ENCODE results near the gene FMN1. TPM values are rescaled to one million over a fixed set of nuclear protein-coding genes. Genes with fewer than 3 reads are reported as not detected.

Gene FMN1
- total RNA-seq, 1 donor from 2014 or later, result 0.02 TPM

GRCh38 chr15:32887090-32887489 is 307.4 kb downstream of the FMN1 start:
- Mint-ChIP-seq H3K27ac (no peak overlapping the region), H3K9me3 (no peaks in the 10 kb centered on the region), H3K4me1 (no peaks in the 10 kb centered on the region), H3K36me3 (ENCODE audit: low read depth) (no peaks in the 10 kb centered on the region), H3K4me3 (no peak overlapping the region), H3K27me3 (no peaks in the 10 kb centered on the region)
- DNase-seq, result no peak
- intact Hi-C loops (cut with micrococcal nuclease), result no loop called here

- H3K27me3 Mint-ChIP-seq, result no peaks in the 10 kb centered on the region
- intact Hi-C loops (cut with micrococcal nuclease), result no loop called here
- H3K4me3 Mint-ChIP-seq, result no peak overlapping the region
- H3K4me1 Mint-ChIP-seq, result no peaks in the 10 kb centered on the region
- H3K9me3 Mint-ChIP-seq, result no peaks in the 10 kb centered on the region
- DNase-seq, result no peak
- H3K27ac Mint-ChIP-seq, result no peak overlapping the region
- H3K36me3 Mint-ChIP-seq (ENCODE audit: low read depth), result no peaks in the 10 kb centered on the region
These were observed 308.1 kb downstream of the FMN1 start for GRCh38 chr15:32886459-32886858.

- Mint-ChIP-seq H3K4me3 (no peak overlapping the region), H3K27me3 (no peaks in the 10 kb centered on the region), H3K27ac (no peak overlapping the region), H3K9me3 (no peaks in the 10 kb centered on the region), H3K36me3 (ENCODE audit: low read depth) (no peaks in the 10 kb centered on the region), H3K4me1 (no peaks in the 10 kb centered on the region)
- intact Hi-C loops (cut with micrococcal nuclease), result no loop called here
- DNase-seq, result no peak
These were observed 308.8 kb downstream of the FMN1 start for GRCh38 chr15:32885713-32886112.

- DNase-seq, result no peak
- no peaks in the 10 kb centered on the region for H3K9me3 Mint-ChIP-seq
- H3K4me1 Mint-ChIP-seq, result no peaks in the 10 kb centered on the region
- intact Hi-C loops (cut with micrococcal nuclease), result no loop called here
- H3K27ac Mint-ChIP-seq, result no peak overlapping the region
- H3K4me3 Mint-ChIP-seq, result no peak overlapping the region
- H3K27me3 Mint-ChIP-seq, result peaks cover 5% of the 10 kb centered on the region
- H3K36me3 Mint-ChIP-seq (ENCODE audit: low read depth), result no peaks in the 10 kb centered on the region
These were observed 310.4 kb downstream of the FMN1 start for GRCh38 chr15:32884146-32884545.

GRCh38 chr15:32882955-32883354 is 311.6 kb downstream of the FMN1 start:
- Mint-ChIP-seq H3K4me1 (no peaks in the 10 kb centered on the region), H3K4me3 (no peak overlapping the region), H3K9me3 (no peaks in the 10 kb centered on the region), H3K27ac (no peak overlapping the region), H3K27me3 (peaks cover 5% of the 10 kb centered on the region), H3K36me3 (ENCODE audit: low read depth) (no peaks in the 10 kb centered on the region)
- intact Hi-C loops (cut with micrococcal nuclease), result no loop called here
- DNase-seq, result no peak

- Mint-ChIP-seq H3K4me1 (no peaks in the 10 kb centered on the region), H3K36me3 (ENCODE audit: low read depth) (no peaks in the 10 kb centered on the region), H3K27me3 (peaks cover 5% of the 10 kb centered on the region), H3K27ac (no peak overlapping the region), H3K4me3 (no peak overlapping the region), H3K9me3 (no peaks in the 10 kb centered on the region)
- DNase-seq, result no peak
- intact Hi-C loops (cut with micrococcal nuclease), result no loop called here
These were observed 313.0 kb downstream of the FMN1 start for GRCh38 chr15:32881528-32881927.

GRCh38 chr15:32880642-32881041 is 313.9 kb downstream of the FMN1 start:
- H3K27me3 Mint-ChIP-seq, result peaks cover 5% of the 10 kb centered on the region
- no peaks in the 10 kb centered on the region for H3K4me1 Mint-ChIP-seq
- DNase-seq, result no peak
- no peaks in the 10 kb centered on the region for H3K9me3 Mint-ChIP-seq
- intact Hi-C loops (cut with micrococcal nuclease), result no loop called here
- no peak overlapping the region for H3K27ac Mint-ChIP-seq
- no peak overlapping the region for H3K4me3 Mint-ChIP-seq
- no peaks in the 10 kb centered on the region for H3K36me3 Mint-ChIP-seq (ENCODE audit: low read depth)

GRCh38 chr15:32879980-32880379 is 314.5 kb downstream of the FMN1 start:
- no peak for DNase-seq
- H3K4me3 Mint-ChIP-seq, result no peak overlapping the region
- peaks cover 5% of the 10 kb centered on the region for H3K27me3 Mint-ChIP-seq
- no peaks in the 10 kb centered on the region for H3K4me1 Mint-ChIP-seq
- no peaks in the 10 kb centered on the region for H3K36me3 Mint-ChIP-seq (ENCODE audit: low read depth)
- H3K9me3 Mint-ChIP-seq, result no peaks in the 10 kb centered on the region
- intact Hi-C loops (cut with micrococcal nuclease), result no loop called here
- H3K27ac Mint-ChIP-seq, result no peak overlapping the region

GRCh38 chr15:32878869-32879805 is 315.4 kb downstream of the FMN1 start:
- intact Hi-C loops (cut with micrococcal nuclease), result no loop called here
- no peaks in the 10 kb centered on the region for H3K36me3 Mint-ChIP-seq (ENCODE audit: low read depth)
- no peak overlapping the region for H3K27ac Mint-ChIP-seq
- H3K4me3 Mint-ChIP-seq, result no peak overlapping the region
- peaks cover 5% of the 10 kb centered on the region for H3K27me3 Mint-ChIP-seq
- H3K9me3 Mint-ChIP-seq, result no peaks in the 10 kb centered on the region
- no peak for DNase-seq
- H3K4me1 Mint-ChIP-seq, result no peaks in the 10 kb centered on the region

- peaks cover 5% of the 10 kb centered on the region for H3K27me3 Mint-ChIP-seq
- no peak overlapping the region for H3K27ac Mint-ChIP-seq
- H3K4me1 Mint-ChIP-seq, result no peaks in the 10 kb centered on the region
- intact Hi-C loops (cut with micrococcal nuclease), result no loop called here
- no peak for DNase-seq
- no peaks in the 10 kb centered on the region for H3K9me3 Mint-ChIP-seq
- H3K36me3 Mint-ChIP-seq (ENCODE audit: low read depth), result no peaks in the 10 kb centered on the region
- H3K4me3 Mint-ChIP-seq, result no peak overlapping the region
These were observed 316.2 kb downstream of the FMN1 start for GRCh38 chr15:32878342-32878741.

GRCh38 chr15:32877252-32878019 is 317.1 kb downstream of the FMN1 start:
- H3K27ac Mint-ChIP-seq, result no peak overlapping the region
- peaks cover 5% of the 10 kb centered on the region for H3K27me3 Mint-ChIP-seq
- no peaks in the 10 kb centered on the region for H3K36me3 Mint-ChIP-seq (ENCODE audit: low read depth)
- H3K9me3 Mint-ChIP-seq, result no peaks in the 10 kb centered on the region
- H3K4me1 Mint-ChIP-seq, result no peaks in the 10 kb centered on the region
- DNase-seq, result no peak
- intact Hi-C loops (cut with micrococcal nuclease), result no loop called here
- H3K4me3 Mint-ChIP-seq, result no peak overlapping the region

GRCh38 chr15:32873284-32874114 is 321.0 kb downstream of the FMN1 start:
- Mint-ChIP-seq H3K36me3 (ENCODE audit: low read depth) (no peaks in the 10 kb centered on the region), H3K9me3 (no peaks in the 10 kb centered on the region), H3K4me3 (no peak overlapping the region), H3K4me1 (no peaks in the 10 kb centered on the region), H3K27me3 (no peaks in the 10 kb centered on the region), H3K27ac (no peak overlapping the region)
- intact Hi-C loops (cut with micrococcal nuclease), result no loop called here
- no peak for DNase-seq

- no peaks in the 10 kb centered on the region for H3K4me1 Mint-ChIP-seq
- H3K27ac Mint-ChIP-seq, result no peak overlapping the region
- no peaks in the 10 kb centered on the region for H3K9me3 Mint-ChIP-seq
- intact Hi-C loops (cut with micrococcal nuclease), result no loop called here
- no peaks in the 10 kb centered on the region for H3K27me3 Mint-ChIP-seq
- H3K36me3 Mint-ChIP-seq (ENCODE audit: low read depth), result no peaks in the 10 kb centered on the region
- DNase-seq, result no peak
- H3K4me3 Mint-ChIP-seq, result no peak overlapping the region
These were observed 321.8 kb downstream of the FMN1 start for GRCh38 chr15:32872621-32873283.

All from activated CD4-positive, alpha-beta T cell treated with anti-CD3 and anti-CD28 coated beads, Interleukin-2, amount 10 ng/mL, durations not matched to agents 24 days and 14 days (primary cell).